ENCODE data around the gene CCL25.
A peak's percentile ranks its signal among the peaks of the same experiment; 100 is the strongest.

The CCL25 gene

GRCh38 chr19:8085598-8086408 is 33.2 kb downstream of the CCL25 start:
- DNase-seq: no peak
- TF ChIP-seq GATA1 (IDR thresholded peaks at IDR 0.05; ENCODE audit: low read depth, low read length) (no peak), POLR2A (IDR thresholded peaks at IDR 0.05; ENCODE audit: low read length) (no peak)

DNA sequence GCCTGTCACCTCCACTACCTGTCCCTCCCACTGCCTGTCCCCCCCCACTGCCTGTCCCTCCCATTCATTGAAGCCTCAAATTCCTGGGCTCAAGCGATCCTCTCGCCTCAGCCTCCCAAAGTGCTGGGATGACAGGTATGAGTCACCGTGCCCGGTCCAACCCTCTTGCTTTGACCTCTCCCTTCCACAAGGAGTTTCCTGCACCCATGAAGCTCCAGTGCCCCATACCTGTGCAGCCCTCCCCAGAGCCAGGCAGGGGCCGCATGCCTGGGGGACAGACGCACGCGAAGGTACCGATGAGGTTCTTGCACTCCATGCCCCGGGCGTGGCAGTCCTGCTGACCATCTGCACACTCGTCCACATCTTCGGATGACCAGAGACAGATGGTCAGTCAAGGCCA is 34.3 kb downstream of the CCL25 start:
- no peak for DNase-seq
- TF ChIP-seq POLR2A (IDR thresholded peaks at IDR 0.05; ENCODE audit: low read length): no peak
- TF ChIP-seq GATA1 (IDR thresholded peaks at IDR 0.05; ENCODE audit: low read depth, low read length): no peak

GRCh38 chr19:8087876-8088275 is 35.3 kb downstream of the CCL25 start:
- TF ChIP-seq POLR2A (IDR thresholded peaks at IDR 0.05; ENCODE audit: low read length): no peak
- TF ChIP-seq GATA1 (IDR thresholded peaks at IDR 0.05; ENCODE audit: low read depth, low read length): no peak
- no peak for DNase-seq

- TF ChIP-seq GATA1 (IDR thresholded peaks at IDR 0.05; ENCODE audit: low read depth, low read length): no peak
- TF ChIP-seq POLR2A (IDR thresholded peaks at IDR 0.05; ENCODE audit: low read length): no peak
Observed at GRCh38 chr19:8088752-8089663, 36.4 kb downstream of the CCL25 start.

DNA sequence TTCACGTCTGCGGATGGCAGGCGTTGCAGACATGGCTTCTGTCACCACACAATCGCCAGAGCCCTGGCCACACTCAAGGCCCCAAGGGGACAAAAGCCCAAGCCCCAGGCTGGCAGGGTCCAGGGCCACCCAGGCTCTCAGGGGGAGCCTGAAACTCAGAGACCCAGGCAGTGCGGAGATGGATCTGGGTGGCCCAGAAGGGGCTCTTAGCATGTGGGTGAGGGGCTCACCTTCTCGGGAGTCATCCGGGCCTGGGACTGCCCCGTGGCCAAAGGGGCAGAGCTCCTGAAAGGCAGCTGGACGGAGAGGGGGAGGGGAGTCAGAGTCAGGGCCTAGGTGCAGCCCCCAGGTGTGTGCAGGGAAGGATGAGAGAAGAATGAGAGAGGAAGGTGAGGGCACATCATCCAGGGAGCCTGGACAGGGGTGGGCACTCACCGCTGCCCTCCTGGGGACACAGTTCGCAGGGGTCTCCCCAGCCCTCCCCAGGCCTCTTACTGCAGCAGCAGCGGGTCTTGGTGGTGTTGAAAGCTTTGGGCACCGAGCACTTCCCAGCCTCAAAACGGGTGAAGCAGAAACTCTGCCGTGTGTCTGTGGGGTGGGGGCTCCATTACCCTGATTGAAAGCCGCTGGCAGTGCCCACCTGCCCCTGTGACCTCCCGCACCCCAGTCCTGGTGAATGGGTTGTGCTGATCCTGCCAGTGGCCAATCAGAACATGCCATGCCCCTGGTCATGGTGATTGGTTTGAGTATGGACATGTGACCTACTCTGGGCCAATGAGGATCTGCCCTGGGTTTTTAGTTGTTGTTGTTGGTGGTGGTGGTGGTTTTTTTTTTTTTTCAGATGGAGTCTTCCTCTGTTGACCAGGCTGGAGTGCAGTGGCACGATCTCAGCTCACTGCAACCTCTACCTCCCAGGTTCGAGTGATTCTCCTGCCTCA is 37.4 kb downstream of the CCL25 start:
- TF ChIP-seq GATA1 (IDR thresholded peaks at IDR 0.05; ENCODE audit: low read depth, low read length): no peak
- no peak for TF ChIP-seq POLR2A (IDR thresholded peaks at IDR 0.05; ENCODE audit: low read length)
- DNase-seq: no peak

More at GRCh38 chr19:8088752-8089663, 36.4 kb downstream of the CCL25 start:
- DNase-seq: no peak

DNA sequence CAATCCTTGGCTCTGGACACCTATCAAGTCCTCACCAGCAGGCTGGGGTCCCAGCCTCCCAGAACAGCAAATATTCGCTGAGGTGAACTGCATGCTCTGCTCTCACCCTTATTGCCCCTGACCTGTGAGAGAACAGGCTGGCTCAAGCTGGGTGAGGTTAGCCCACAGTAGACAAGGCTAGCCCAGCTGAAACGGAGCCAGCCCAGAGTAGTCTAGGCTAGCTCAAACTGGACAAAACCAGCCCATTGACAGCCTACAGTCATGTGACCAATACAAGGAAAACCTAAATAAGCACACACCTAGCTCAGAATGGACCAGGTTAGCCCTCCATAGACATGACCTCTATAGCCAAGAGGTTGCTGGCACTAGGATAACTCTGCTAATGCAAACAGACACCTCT is 38.4 kb downstream of the CCL25 start:
- DNase-seq: no peak
- TF ChIP-seq GATA1 (IDR thresholded peaks at IDR 0.05; ENCODE audit: low read depth, low read length) (no peak), POLR2A (IDR thresholded peaks at IDR 0.05; ENCODE audit: low read length) (no peak)

DNA sequence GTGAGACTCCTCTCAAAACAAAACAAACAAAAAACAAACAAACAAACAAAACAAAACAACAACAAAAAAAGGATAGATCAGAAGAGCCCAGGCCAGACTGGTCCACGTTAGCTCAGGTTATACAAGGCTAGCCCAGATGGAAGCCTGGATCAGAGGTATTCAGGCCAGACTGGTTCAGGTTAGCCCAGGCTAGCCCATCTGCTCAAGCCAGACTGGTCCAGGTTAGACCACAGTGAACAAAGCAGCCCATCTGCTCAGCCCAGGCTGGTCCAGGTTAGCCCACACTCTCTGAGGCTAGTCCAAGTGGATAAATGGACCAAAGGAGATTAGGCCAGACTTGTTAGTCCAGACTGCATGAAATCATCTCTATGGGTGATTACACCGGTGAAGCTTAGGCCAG is 41.2 kb downstream of the CCL25 start:
- no peak for DNase-seq
- no peak for TF ChIP-seq GATA1 (IDR thresholded peaks at IDR 0.05; ENCODE audit: low read depth, low read length)
- no peak for TF ChIP-seq POLR2A (IDR thresholded peaks at IDR 0.05; ENCODE audit: low read length)

DNA sequence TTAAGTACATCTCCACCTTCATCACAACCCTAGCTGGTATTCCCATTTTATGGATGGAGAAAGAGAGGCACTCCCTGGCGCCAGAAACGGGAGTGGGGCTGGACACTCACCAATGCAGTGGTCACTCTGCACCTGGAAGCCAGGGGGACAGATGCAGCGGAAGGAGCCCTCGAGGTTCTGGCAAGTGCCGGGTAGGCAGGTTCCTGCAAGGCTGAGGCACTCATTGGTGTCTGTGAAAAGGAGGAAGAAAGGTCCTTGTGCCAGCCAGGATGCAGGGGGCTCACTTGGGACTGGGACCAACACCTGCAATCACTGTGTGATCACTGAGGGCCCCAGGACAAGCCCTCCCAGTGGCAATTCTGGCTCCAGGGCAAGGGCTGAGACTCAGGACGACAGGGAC is 41.8 kb downstream of the CCL25 start:
- TF ChIP-seq POLR2A (IDR thresholded peaks at IDR 0.05; ENCODE audit: low read length) (no peak), GATA1 (IDR thresholded peaks at IDR 0.05; ENCODE audit: low read depth, low read length) (no peak)

GRCh38 chr19:8095354-8095886 is 42.9 kb downstream of the CCL25 start:
- DNase-seq: peak in 1 of 2 experiments; percentile 22
- TF ChIP-seq GATA1 (IDR thresholded peaks at IDR 0.05; ENCODE audit: low read depth, low read length): no peak
- no peak for TF ChIP-seq POLR2A (IDR thresholded peaks at IDR 0.05; ENCODE audit: low read length)

More for the DNA sequence above, 41.8 kb downstream of the CCL25 start:
- DNase-seq: no peak

DNA sequence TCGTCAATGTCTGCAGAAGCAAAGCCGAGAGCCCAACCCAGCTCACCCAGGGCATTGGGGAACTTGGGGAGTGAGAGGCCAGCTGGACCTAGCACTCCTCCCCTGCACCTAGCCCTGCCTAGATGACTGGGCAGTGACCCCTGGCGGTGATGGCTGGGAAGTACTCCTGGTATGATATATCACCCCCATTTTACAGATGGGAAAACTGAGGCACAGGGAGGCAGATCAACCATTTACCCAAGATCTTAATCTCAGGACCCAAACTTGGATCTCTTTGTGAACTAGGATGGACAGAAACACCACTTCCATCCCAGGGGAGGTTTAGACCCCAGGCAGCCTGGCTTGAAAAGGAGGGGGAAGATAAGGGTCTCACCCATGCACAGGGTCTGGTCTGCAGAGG is 43.5 kb downstream of the CCL25 start:
- peak; percentile 19 to 25 for DNase-seq
- TF ChIP-seq POLR2A (IDR thresholded peaks at IDR 0.05; ENCODE audit: low read length): no peak
- no peak for TF ChIP-seq GATA1 (IDR thresholded peaks at IDR 0.05; ENCODE audit: low read depth, low read length)

- DNase-seq: no peak
- no peak for TF ChIP-seq POLR2A (IDR thresholded peaks at IDR 0.05; ENCODE audit: low read length)
- no peak for TF ChIP-seq GATA1 (IDR thresholded peaks at IDR 0.05; ENCODE audit: low read depth, low read length)
Observed at GRCh38 chr19:8097198-8097597, 44.6 kb downstream of the CCL25 start.

DNA sequence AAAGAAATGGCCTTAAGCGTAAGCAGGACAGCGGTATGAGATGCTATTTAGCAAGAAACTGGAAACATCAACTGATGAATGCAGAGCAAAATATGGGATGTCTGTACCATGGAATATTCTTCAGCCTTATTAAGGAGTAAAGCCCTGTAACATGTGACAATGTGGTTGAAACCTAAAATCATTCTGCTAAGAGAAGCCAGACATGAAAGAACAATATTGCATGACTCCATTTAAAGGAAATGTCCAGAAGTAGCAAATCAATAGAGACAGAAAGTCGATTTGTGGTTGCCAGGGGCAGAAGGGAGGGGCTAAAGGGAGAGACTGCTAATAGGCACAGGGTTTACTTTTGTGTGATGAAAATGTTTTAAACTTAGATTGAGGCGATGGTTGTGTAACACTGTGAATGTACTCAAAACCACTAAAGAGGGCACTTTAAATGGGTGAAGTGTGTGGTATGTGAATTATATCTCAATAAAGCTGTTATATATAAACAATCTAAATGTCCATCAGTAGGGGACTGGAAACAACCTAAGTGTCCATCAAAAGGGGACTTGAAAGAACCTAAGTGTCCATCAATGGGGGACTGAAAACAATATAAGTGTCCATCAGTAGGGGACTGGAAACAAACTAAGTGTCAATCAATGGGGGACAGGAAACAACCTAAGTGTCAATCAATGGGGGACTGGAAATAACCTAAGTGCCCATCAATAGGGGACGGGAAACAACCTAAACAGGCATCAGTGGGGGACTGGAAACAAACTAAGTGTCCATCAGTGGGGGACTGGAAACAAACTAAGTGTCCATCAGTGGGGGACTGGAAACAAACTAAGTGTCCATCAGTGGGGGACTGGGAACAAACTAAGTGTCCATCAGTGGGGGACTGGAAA is 45.4 kb downstream of the CCL25 start:
- TF ChIP-seq GATA1 (IDR thresholded peaks at IDR 0.05; ENCODE audit: low read depth, low read length) (no peak), POLR2A (IDR thresholded peaks at IDR 0.05; ENCODE audit: low read length) (no peak)
- no peak for DNase-seq

Data from erythroblast (primary cell).